ENCODE results near the gene MT1X. TPM values are rescaled to one million over a fixed set of nuclear protein-coding genes. Genes with fewer than 3 reads are reported as not detected.

Gene MT1X
- total and polyA plus RNA-seq, 8 donors, result 14.5 to 126 (median 16.7) TPM

DNA sequence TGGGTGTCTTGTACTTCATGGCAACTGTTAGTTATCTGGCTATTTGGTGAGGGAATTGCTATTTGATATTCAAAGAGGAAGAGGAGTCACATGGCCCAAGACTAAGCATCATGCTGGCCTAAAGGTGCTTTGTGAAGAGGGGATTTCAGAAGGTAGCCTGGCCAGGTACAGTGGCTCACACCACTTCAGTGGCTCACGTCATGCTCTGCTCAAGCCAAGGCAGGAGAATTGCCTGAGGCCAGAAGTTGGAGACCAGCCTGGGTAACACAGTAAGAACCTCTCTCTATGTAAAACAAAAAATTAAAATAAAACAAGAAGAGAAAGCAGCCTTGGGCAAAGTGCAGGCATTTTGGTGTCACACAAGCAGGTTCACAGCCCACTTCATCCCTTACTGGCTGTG lies 37.0 kb upstream of the MT1X start:
- H3K27me3 ChIP-seq, result peaks cover 17 to 89% of the 10 kb centered on the region in 2 donors
- H3K4me1 ChIP-seq, result peaks cover 0 to 17% of the 10 kb centered on the region in 2 donors
- ATAC-seq, result no peak
- no peaks in the 10 kb centered on the region for H3K9me3 ChIP-seq
- no peak for DNase-seq
- H3K36me3 ChIP-seq, result no peaks in the 10 kb centered on the region
- H3K4me3 ChIP-seq, result no peak overlapping the region
- TF ChIP-seq CTCF (IDR thresholded peaks at IDR 0.05), result no peak
- H3K27ac ChIP-seq, result no peak overlapping the region
- intact Hi-C loops (cut with DNase I), result no loop called here

DNA sequence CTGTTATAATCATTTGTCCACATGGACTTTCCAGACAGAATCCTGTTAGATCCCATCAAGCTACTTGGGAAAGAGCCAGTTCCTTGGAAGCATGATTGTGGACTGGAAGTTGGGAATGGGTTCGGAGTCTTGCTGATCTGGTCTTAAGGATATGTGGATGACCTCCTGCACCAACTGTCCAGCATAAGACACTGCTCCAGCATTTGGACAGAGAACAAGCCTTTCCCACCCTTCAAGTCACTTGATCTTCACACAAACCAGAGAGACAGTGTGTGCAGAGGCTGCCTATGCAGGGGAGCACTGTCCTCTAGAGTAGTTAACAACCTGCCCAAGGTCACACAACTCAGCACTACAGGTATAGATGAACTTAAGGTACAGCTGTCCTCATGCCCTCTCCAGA lies 36.4 kb upstream of the MT1X start:
- TF ChIP-seq CTCF (IDR thresholded peaks at IDR 0.05), result no peak
- H3K27ac ChIP-seq, result no peak overlapping the region
- peaks cover 17 to 84% of the 10 kb centered on the region in 2 donors for H3K27me3 ChIP-seq
- H3K36me3 ChIP-seq, result no peaks in the 10 kb centered on the region
- DNase-seq, result no peak
- no peak for ATAC-seq
- H3K4me3 ChIP-seq, result no peak overlapping the region
- peaks cover 0 to 17% of the 10 kb centered on the region in 2 donors for H3K4me1 ChIP-seq
- intact Hi-C loops (cut with DNase I), result no loop called here
- no peaks in the 10 kb centered on the region for H3K9me3 ChIP-seq

DNA sequence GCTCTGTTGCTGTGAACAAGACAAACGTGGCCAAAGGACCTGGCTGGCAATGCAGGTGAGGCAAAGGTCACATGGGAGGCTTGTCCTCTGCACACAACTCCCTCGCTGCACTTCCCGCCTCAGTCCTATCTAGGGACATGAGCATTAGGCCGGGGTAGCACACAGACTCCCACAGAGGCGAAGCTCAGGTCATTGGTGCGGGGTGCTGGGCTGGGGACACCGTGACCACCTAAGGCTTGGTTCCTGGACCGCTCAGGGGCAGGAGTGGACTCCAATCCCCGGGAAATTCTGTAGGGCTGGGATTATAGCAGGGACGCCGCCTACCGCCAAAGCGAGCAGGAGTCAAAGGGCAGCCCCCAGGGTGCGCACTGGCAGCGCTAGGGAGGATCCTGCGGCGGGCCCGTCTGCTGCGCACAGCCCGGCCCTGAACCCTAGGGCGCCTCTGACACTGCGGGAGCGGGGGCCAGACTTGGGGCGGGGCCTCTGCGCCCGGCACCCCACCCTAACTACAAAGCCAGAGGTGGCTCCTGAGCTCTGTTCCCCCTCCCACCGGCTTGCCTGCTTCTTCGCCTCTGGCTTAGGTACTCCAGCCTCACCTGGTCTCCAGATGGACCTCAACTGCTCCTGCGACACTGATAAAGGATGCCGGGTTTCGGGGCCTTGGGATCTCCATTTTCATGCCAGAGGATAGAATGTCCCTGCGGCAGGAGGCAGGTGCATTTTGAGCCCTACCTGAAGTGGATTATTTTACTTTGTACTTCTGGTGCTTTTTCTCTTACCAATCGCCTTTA lies 34.4 kb upstream of the MT1X start:
- no peak for TF ChIP-seq CTCF (IDR thresholded peaks at IDR 0.05)

DNA sequence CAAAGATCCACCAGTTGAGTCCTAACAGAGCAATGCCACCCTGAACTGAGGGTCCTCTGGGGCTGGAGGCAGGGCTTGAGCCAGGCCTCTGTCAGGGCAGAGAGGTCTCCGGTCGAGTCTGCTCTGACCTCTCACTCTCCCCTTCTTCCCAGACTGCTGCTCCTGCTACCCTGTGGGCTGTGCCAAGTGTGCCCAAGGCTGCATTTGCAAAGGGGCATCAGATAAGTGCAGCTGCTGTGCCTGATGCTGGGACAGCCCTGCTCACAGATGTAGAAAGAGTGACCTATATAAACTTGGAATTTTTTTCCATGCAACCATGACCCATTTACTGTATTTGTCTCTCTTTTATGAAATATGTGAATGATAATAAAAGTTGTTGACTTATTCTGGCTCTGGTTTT lies 33.0 kb upstream of the MT1X start:
- TF ChIP-seq CTCF (IDR thresholded peaks at IDR 0.05), result no peak
- no peaks in the 10 kb centered on the region for H3K9me3 ChIP-seq
- no peak for ATAC-seq
- H3K4me1 ChIP-seq, result no peaks in the 10 kb centered on the region
- peaks cover 9 to 65% of the 10 kb centered on the region in 2 donors for H3K27me3 ChIP-seq
- no peaks in the 10 kb centered on the region for H3K36me3 ChIP-seq
- H3K4me3 ChIP-seq, result no peak overlapping the region
- no peak for DNase-seq
- intact Hi-C loops (cut with DNase I), result no loop called here
- no peak overlapping the region for H3K27ac ChIP-seq

More for the DNA sequence above, 34.4 kb upstream of the MT1X start:
- Histone ChIP-seq H3K27me3 (peaks cover 17 to 80% of the 10 kb centered on the region in 2 donors), H3K36me3 (no peaks in the 10 kb centered on the region), H3K9me3 (no peaks in the 10 kb centered on the region), H3K27ac (no peak overlapping the region), H3K4me1 (peaks cover 0 to 14% of the 10 kb centered on the region in 2 donors), H3K4me3 (no peak overlapping the region)
- ATAC-seq, result no peak
- intact Hi-C loops (cut with DNase I), result no loop called here
- no peak for DNase-seq

DNA sequence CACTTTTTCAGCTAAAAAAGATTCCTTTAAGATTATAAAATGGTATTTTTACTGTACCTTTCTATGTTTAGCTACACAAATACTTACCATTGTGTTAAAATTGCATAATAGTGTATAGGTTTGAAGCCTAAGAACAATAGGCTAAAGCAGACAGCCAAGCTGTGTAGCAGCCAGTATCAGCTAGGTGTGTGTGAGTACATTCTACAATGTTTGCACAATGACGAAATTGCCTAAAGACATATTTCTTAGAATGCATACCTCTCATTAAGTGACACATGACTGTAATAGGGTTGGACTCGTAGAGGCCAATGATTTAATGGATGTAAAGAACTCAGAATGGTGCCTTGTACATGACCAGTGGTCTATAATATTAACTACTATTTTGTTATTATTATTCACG lies 32.5 kb upstream of the MT1X start:
- DNase-seq (no peak), ATAC-seq (no peak)
- intact Hi-C loops (cut with DNase I), result no loop called here
- H3K9me3 ChIP-seq, result no peaks in the 10 kb centered on the region
- H3K4me3 ChIP-seq, result no peak overlapping the region
- H3K27ac ChIP-seq, result no peak overlapping the region
- peaks cover 5 to 61% of the 10 kb centered on the region in 2 donors for H3K27me3 ChIP-seq
- no peaks in the 10 kb centered on the region for H3K4me1 ChIP-seq
- no peak for TF ChIP-seq CTCF (IDR thresholded peaks at IDR 0.05)
- no peaks in the 10 kb centered on the region for H3K36me3 ChIP-seq

Data from left lung (tissue), 10 donors.